ENCODE measurements around the gene SMAD5.

The SMAD5 gene

GRCh38 chr5:136106351-136107031 is 26.2 kb upstream of the SMAD5 start:
- TF ChIP-seq CTCF (IDR thresholded peaks at IDR 0.05), result no peak
- H3K4me3 ChIP-seq (ENCODE audit: low read depth, low read length), result no peak overlapping the region
- H3K36me3 ChIP-seq (ENCODE audit: control insufficient read depth, insufficient read depth, low read length), result no peaks in the 10 kb centered on the region
- H2AFZ ChIP-seq, result no peak overlapping the region
- H3K9ac ChIP-seq, result no peak overlapping the region
- H3K4me1 ChIP-seq, result peaks cover 5% of the 10 kb centered on the region
- H3K27ac ChIP-seq, result no peak overlapping the region
- no peaks in the 10 kb centered on the region for H3K27me3 ChIP-seq (ENCODE audit: control insufficient read depth, insufficient read depth, low read length)
- no peaks in the 10 kb centered on the region for H3K9me3 ChIP-seq (ENCODE audit: control insufficient read depth, low read length)
- H3K79me2 ChIP-seq, result no peaks in the 10 kb centered on the region
- no peak overlapping the region for H3K4me2 ChIP-seq (ENCODE audit: low read length)

GRCh38 chr5:136108180-136108611 is 24.4 kb upstream of the SMAD5 start:
- no peaks in the 10 kb centered on the region for H3K9me3 ChIP-seq (ENCODE audit: control insufficient read depth, low read length)
- no peak overlapping the region for H3K4me3 ChIP-seq (ENCODE audit: low read depth, low read length)
- TF ChIP-seq CTCF (IDR thresholded peaks at IDR 0.05), result no peak
- no peak overlapping the region for H3K27ac ChIP-seq
- H3K79me2 ChIP-seq, result no peaks in the 10 kb centered on the region
- no peaks in the 10 kb centered on the region for H3K27me3 ChIP-seq (ENCODE audit: control insufficient read depth, insufficient read depth, low read length)
- H3K36me3 ChIP-seq (ENCODE audit: control insufficient read depth, insufficient read depth, low read length), result no peaks in the 10 kb centered on the region
- no peak overlapping the region for H3K4me2 ChIP-seq (ENCODE audit: low read length)
- H3K9ac ChIP-seq, result no peak overlapping the region
- no peak overlapping the region for H2AFZ ChIP-seq
- H3K4me1 ChIP-seq, result peaks cover 5% of the 10 kb centered on the region

GRCh38 chr5:136108766-136109165 is 23.9 kb upstream of the SMAD5 start:
- no peak overlapping the region for H3K9ac ChIP-seq
- no peaks in the 10 kb centered on the region for H3K9me3 ChIP-seq (ENCODE audit: control insufficient read depth, low read length)
- H3K36me3 ChIP-seq (ENCODE audit: control insufficient read depth, insufficient read depth, low read length), result no peaks in the 10 kb centered on the region
- H3K4me1 ChIP-seq, result peaks cover 5% of the 10 kb centered on the region
- no peaks in the 10 kb centered on the region for H3K79me2 ChIP-seq
- no peak overlapping the region for H3K27ac ChIP-seq
- no peak overlapping the region for H2AFZ ChIP-seq
- no peak overlapping the region for H3K4me2 ChIP-seq (ENCODE audit: low read length)
- no peak overlapping the region for H3K4me3 ChIP-seq (ENCODE audit: low read depth, low read length)
- H3K27me3 ChIP-seq (ENCODE audit: control insufficient read depth, insufficient read depth, low read length), result no peaks in the 10 kb centered on the region
- no peak for TF ChIP-seq CTCF (IDR thresholded peaks at IDR 0.05)

- no peaks in the 10 kb centered on the region for H3K9me3 ChIP-seq (ENCODE audit: control insufficient read depth, low read length)
- no peak overlapping the region for H3K27ac ChIP-seq
- H2AFZ ChIP-seq, result no peak overlapping the region
Measured at GRCh38 chr5:136109453-136110135, 23.1 kb upstream of the SMAD5 start.

More at GRCh38 chr5:136109453-136110135, 23.1 kb upstream of the SMAD5 start:
- Histone ChIP-seq H3K79me2 (no peaks in the 10 kb centered on the region), H3K4me2 (ENCODE audit: low read length) (no peak overlapping the region), H3K4me3 (ENCODE audit: low read depth, low read length) (no peak overlapping the region), H3K9ac (no peak overlapping the region), H3K36me3 (ENCODE audit: control insufficient read depth, insufficient read depth, low read length) (no peaks in the 10 kb centered on the region), H3K27me3 (ENCODE audit: control insufficient read depth, insufficient read depth, low read length) (no peaks in the 10 kb centered on the region), H3K4me1 (peaks cover 3% of the 10 kb centered on the region)
- no peak for TF ChIP-seq CTCF (IDR thresholded peaks at IDR 0.05)

Measured in parathyroid adenoma (tissue), 2 donors.